ENCODE data around the gene CCNF.
"Not testable (repeated sequence)": the region's sequence is repeated elsewhere in the genome, so short reads cannot be mapped to it uniquely, and the experiment has no call there.

The CCNF gene

DNA sequence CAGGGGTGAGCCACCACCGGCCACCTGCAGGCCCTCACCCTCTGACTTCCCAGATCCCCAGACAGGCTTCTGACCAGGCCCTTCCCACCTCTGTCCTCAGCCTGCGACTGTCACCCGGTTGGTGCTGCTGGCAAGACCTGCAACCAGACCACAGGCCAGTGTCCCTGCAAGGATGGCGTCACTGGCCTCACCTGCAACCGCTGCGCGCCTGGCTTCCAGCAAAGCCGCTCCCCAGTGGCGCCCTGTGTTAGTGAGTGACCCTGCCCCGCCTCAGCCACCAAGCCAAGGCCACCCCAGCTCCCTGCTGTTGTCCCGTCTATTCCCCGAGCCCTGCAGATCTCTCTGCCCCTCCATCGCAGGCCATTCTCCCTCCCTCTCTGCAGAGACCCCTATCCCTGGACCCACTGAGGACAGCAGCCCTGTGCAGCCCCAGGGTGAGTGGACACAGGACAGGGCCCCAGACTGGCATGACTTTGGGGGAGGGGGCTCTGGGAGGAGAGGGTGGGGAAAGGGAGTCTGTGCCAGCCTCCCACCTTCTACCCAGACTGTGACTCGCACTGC, 43.7 kb downstream of the CCNF start:
- DNase-seq = no peak

DNA sequence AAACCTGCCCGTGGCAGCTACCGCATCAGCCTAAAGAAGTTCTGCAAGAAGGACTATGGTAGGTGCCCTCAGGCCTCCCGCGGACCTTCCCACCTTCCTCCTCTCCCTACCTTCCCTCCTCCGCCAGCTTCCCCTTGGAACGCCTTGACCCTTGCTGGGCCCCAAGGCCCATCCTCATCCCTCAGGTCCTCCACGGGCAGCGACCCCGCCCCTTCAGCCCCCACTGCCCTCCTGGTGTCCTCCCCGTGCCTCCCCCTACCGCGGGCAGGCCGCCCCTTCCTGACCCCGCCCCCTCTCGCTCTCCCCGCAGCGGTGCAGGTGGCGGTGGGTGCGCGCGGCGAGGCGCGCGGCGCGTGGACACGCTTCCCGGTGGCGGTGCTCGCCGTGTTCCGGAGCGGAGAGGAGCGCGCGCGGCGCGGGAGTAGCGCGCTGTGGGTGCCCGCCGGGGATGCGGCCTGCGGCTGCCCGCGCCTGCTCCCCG, 44.2 kb downstream of the CCNF start:
- peak; percentile 83 for DNase-seq

DNA sequence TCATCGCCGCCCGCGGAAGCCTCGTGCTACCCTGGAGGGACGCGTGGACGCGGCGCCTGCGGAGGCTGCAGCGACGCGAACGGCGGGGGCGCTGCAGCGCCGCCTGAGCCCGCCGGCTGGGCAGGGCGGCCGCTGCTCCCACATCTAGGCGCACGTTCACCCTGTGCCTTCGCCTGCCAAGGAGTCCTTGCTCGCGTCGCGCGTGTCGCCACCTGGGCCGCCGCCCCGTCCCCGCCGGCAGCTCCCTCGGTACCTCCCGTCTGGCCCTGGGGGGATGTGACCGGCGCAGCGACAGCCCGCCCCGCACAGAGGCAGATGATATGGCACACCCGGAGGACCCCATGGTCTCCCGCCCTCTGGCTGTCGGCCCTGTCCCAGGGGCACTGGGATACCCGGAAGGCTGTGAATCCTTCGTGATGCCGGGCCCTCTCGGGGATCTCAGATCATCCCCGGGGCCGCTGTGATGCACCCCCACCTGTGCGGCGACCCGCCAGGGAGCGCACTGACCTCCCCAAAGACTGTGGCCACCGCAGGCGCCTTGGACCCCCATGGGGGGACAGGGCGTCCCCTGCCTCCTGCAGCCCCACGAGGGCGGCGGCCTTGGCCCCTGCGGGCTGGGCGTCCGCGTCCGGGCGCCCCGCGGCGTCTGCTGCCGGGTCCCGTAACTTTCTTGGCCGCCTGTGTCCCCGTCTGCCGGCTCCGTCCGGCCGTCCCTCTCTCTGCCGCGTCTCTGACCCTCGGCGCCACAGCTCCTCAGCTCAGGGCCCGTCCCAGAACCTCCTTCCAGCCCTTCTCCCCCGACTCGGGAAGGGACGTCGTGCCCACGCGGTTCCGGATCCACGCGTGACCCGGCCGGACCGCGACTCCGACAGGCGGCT, 45.0 kb downstream of the CCNF start:
- DNase-seq = peak; percentile 83

DNA sequence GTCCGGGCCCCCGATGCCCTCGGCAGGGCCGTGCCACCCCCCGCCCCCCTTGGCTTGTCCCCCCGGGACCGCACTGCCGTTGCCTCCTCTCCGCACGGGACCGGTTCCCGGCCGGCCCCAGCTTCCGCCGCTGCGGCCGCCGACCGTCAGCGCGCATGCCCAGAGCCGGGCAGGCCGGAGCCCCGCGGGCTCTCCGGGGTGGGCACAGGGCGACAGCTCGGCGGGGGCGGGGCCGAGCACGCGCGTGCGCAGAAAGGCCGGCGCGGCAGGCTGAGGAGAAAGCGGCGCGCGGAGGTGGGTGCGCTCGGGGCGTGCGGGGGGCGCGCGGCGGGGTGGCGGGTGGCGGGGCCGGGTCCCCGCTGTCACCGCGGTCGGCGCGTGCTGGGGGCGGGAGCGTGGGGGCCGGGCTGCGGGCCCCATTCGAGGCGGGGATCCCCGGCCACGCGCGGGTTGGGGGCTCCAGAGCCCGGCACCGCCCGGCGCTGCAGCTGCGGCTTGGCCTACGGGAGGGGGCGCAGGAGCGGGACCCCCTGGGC, 45.7 kb downstream of the CCNF start, which contains the start of gene TBC1D24:
TBC1D24 (plus strand) TSS at position 251 of the 536 bp plus-strand sequence. CDS start 21,022 bp downstream, outside the sequence.
- DNase-seq = peak; percentile 94

DNA sequence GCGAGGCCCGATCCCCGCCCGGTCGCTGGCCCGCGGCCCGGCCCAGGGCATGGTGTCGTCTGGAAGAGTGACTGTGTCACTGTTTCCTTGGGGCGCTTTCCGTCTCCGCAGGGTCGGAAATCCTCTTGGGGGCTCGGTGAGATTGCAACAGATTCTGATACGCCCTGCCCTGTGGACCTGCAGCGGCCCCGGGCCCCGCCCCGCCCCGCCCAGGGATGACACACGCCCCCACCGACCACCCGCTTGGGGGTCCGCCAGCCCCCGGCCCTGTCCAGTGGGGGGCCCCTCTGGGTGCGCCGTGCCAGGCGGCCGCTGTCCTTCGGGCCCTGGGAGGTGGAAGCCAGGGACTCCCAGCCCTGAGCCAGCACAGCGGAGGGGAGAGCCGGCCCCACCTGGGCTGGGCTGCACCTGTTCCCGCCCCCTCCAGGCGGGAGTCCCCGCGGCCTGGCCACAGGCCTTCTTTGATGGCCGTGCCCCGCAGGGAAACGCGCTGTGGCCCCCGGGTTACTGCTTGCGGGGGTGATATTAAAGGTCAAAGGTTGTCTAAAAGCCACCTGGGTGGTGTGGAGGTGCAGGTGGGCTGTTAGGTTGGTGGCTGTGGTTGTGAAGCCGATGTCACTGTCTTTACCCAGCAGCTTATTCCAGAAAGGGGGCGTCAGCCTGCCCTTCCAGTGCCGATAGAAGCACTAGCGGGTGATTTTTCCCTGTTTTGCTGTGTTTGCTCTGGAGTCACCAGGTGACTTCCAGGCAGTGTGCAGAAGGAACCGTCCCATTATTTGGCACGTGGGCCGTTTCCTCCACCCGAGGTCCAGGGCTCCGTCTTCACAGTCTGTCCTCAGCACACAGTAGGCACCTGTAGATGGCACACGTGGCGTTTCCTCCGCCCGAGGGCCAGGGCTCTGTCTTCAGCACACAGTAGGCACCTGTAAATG, 46.4 kb downstream of the CCNF start:
- DNase-seq = peak; percentile 71

DNA sequence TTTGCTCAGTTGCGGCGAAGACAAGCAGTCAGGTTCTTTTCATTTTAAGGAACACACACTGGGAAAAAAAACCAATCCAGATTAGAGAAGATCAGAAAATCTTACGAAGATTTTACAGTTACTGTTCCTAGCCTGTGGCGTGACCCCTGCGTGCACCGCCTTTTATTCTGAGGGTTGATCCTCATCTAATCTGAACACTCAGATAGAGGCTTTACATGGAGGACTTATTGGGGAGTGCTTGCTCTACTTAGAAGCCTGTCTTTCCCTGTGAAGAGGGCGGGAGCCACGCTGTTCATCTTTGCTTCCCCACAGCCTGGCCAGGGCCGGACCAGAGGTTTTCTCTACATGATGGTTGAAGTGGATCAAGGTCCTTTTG, 47.1 kb downstream of the CCNF start:
- no peak for DNase-seq

DNA sequence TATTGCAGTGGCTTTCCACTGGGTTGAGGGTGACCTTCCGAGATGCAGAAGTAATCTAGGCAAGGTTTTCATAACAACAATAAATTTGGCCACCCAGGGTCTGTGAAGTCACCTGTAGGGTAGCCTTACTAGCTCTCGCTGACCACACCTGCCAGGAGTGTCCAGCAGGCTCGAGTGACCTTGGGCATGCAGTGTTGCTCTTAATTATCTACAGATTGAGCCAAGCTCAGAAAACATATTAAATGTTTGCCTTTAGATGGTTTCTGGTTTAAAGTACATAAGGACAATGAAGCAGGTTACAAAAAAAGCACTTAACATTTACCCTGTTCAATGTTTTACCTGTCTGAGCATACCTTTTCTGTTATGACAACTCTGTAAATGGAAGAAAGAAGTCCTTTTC, 47.5 kb downstream of the CCNF start:
- DNase-seq = no peak

DNA sequence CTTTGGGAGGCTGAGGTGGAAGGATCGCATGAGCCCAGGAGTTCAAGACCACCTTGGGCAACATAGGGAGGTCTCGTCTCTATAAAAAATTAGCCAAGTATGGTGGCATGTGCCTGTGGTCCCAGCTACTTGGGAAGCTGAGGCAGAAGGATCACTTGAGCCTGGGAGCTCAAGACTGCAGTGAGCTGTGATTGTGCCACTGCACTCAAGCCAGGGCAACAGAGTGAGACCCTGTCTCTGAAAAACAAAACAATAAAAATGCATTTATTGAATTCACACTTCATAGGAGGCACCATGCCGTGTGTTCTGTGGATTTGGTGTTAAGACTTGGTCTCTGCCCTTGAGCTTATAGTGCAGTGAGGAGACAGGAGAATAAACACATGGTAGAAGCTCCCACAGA, 48.1 kb downstream of the CCNF start:
- DNase-seq = no peak

DNA sequence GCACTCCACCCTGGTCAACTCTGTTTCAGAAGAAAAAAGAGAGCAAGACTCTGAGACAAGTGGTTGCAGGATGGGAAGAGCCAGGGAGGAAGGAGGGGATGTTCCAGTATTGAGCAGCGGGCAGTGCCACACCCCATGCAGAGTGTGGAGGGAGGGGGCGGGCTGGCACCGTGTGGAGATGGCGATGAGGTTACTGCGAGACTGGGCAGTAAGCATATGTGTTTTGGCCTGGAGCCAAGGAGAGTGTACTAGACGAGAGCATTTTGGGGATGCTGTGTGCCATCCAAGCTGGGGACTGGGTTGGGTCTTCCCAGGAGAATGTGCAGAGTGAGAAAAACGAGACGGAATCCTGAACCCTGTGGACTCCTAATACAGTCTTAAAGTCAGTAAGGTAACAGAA, 49.0 kb downstream of the CCNF start:
- DNase-seq = peak; percentile 85

DNA sequence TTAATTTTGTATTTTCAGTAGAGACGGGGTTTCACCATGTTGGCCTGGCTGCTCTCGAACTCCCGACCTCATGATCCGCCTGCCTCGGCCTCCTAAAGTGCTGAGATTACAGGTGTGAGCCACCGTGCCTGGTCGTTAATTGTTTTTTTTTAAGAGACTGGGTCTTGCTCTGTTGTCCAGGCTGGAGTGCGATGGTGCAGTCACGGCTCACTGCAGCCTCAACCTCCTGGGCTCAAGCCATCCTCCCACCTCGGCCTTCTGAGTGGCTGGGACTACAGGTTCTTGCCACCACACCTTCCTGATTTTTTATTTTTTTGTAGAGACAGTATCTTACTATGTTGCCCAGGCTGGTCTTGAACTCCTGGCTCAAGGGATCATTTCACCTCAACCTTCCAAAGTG, 50.7 kb downstream of the CCNF start:
- DNase-seq = not testable (repeated sequence)

DNA sequence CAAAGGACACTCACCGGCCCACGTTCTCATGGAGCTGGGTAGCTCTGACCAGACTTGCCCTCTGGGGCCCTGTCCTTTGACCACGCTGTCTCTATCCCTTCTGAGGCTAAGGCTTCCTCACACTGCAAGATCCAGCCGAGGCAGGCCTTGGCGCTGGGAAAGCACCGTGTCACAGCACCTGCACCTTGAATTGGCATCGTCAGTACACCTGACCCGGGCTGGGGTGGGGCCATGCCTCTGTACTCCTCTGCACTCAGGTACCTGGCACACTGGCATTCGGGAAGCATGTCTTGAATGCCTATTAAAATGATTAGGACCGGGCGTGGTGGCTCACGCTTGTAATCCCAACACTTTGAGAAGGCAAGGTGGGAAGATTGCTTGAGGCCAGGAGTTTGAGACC, 51.7 kb downstream of the CCNF start:
- no peak for DNase-seq

DNA sequence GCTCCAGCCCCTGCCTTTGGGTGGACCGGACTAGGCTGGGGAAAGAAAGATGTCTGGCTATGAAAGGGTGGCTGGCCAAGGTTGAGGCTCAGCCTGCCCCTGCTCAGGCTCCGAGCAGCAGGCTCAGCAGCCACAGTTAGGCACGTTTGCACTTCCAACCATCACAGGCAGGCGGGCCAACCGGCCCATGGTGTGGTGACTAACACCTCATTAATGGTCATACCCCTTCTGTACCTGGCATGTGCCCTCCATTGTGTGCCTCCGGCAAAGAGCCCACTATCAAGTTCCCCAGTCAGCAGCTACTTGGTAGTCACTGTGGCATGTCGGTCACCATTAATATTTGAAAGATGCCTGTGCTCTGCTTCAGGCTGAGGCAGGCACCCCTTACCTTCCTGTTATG, 52.4 kb downstream of the CCNF start:
- no peak for DNase-seq

DNA sequence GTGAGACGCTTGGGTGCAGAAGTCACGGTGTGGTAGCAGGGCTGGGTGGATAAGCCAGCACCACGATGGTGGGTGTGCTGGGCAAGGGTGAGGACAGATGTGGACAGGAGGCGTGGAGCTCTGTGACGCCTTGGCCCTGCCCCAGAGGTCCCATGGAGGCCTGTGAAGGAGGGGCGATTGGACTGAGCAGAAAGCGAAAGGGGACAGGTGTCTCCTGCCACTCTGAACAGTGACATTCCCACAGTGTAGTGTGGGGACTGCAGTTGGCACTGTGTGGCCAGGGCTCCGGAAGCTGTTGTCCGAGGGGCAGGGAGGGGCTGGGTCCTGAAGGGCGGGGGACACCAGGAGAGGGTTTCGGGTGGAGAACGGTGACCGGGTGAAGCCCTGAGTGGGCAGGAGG, 53.0 kb downstream of the CCNF start:
- no peak for DNase-seq

DNA sequence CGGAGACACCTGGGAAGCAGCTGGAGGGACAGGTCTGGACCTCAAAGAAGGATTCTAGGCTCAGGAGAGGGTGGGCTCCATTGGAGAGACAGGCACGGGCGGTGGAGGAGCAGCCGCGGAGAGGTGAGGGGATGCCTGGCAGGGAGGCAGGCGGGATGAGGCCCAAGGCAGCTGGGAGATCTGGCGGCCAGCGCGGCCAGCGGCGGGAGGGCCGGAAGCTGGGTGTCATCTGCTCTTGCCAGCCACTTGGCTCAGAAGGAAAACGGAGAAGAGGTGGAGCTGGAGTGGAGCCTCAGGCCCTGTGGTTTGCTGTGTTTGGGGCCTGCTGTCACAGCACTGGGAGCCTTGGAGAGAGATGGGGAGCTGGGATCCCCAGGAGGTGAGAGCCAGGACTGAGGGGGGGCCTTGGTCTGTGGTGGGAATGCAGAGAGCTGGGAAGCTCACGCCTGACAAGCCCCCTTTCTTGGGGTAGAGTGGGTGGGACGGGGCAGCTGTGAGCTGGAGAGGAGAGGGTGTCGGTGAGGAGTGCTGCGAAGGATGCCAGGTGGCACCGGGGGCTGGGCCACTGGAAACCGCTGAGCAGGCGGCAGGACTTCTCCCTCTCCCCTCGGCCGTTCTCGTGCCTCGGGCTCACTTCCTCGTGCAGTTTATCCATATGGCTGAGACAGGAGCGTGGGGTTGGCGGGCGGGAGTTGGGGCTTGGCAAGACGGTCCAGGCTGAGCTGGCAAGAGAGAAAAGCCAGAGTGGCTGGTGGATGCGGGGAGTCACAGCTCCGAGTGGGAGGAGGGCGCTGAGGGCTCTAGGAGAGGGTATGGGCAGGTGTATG, 53.7 kb downstream of the CCNF start:
- peak; percentile 31 for DNase-seq

DNA sequence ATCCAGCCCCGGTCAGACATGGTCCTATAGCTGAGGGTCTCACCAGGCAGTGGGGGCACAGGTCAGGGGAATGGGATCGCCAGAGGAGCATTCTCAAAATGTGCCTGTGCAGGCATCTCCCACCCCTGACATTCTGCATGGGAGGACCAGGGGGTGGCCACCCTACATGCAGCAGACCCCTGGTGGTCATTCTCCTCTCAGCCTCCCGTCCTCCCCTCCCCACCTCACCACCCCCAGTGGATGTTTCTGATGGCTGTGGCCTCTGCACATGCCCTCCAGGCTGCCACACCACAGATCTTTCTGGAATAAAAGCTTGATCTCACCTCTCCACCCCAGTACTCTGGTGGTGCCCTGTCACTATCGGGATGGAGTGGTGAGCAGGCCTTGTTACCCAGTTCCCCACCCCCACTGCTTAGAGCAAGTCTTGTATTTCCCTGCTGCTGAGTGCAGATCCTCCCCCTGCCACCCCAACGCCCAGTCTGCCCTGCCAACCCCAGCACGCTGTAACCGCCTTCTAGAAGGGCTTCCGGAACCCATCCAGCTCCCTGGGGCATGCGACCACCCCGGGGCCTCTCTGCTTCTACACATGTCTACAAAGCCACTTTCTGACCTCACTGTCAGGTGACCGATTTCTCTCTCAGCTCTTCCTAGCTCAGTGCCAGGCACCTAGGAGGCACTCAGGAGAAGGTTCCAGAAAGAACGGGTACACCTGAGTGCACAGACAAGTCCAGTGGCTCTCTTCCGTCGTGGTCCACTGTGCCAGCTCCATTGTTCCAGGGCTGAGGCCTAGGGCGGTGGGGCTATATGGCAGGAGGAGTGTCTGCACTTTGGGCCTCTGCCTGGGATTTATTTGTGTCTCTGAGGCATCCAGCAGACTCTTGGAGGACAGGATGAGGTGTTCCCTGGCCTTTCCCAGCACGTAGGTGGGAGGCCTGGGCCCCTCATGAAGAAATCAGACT, 55.0 kb downstream of the CCNF start:
- DNase-seq = no peak

DNA sequence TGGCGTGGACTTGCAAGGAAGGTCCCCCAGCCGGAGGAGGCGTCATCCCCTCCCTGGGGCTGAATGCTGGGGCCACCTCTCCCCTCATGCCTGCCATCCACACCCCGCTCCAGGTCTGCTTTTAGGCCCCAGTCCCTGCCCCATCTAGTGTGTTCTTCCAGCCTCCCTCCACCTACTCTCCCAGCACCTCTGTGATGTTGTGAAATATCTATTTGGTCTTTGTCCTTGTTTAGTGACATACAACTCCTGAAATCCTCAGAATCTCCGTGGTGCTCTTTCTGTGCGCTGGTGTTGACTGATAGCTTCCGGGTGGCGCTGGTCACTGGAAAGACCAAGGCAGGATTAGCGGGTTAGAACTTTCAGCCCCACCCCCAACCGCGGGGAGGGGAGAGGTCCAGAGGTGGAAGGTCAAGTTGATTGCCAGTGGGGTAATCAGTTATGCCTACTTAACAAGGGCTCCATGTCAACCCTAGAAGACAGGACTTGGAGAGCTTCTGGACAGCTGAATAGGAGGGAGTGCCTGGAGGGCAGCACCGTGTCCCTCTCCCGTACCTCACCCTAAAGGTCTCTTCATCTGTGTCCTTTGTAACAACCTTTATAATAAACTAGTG, 55.8 kb downstream of the CCNF start:
- DNase-seq = no peak

DNA sequence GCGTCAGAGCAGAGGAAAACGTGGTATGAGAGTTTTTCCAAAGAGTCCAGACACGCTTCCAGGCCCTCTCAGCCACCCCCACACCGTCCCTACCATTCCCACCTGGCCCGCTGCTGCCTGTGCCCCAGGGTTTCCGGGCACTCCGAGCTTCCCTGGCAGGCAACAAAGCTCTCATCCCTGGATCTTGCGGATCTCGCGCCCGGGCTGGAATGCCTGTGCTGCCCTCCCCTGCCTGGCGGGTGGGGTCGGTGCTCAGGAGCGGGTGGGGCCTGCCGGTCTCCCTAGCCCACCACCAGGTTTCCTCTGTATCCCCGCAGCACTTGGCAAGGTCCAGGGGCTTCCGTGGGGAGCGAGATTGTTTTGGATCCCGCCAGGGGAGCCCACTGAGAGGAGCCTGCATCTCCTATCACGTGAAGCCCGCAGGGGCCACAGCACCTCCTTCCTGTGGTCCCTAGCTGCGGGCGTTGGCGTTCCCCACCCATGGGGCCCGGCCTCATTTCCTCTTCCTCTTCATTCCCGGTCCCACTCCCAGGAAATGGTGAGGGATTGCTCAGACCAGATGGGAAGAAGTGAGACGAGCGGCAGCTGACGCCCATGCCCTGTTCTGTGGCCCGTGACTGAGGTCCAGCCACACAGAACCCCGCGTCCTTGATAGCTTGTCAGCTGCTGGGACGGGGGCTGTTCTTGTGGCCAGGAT, 56.7 kb downstream of the CCNF start:
- no peak for DNase-seq

DNA sequence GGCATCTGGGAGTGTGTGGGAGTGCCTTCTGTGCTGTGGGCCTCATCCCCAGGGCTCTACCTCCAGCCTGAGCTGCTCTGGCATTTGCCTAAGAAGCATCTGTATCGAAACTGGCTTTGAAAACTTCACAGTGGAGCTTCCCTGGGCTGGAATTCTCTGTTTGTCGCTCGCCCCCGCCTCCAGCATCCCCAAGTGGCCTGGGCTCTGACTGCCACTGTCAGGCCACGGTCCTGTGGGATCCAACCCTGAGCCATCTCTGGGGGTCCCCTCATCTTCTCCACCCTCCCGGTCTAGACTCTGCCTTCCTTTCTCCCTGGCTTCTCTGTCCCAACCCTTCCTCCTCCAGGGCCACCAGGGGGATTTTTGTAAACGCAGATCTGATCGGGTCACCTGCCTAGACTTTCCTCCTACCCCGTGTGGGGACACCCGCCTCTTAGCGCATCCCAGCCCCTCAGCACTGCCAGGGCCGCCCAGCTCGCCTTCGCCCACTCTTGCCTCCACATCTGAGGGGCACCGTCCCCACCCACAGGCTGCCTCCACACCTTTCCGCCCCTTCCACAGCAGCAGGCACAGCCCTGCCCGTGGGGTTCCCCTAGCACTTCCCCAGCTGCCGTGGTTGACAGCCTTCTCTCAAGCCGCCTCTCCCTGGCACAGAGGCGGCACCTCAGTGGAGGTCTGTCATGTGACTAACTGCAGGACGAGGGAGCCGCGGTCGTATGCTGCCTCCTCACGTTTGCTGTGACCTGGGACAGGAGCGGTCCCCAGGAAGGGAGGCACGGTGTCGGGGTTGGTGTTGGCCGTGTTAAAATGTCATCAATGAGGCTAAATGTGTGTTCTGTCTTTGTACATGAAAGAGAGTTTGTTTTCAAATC, 57.6 kb downstream of the CCNF start:
- no peak for DNase-seq

DNA sequence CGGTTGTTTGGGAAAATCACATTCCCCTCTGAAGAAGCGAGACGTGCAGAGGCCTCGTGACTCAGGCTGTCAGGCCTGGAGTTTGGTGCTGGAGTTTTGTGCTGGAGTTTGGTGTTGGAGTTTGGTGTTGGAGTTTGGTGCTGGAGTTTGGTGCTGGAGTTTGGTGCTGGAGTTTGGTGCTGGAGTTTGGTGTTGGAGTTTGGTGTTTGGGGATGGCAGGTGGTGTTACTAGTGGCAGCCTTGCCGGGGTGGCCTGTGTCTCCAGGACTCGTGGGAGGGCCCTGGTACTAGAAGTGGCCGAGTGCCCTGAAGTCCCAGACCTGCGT, 58.2 kb downstream of the CCNF start:
- no peak for DNase-seq
